Measurements from ENCODE around the gene SEMA4D.

Gene SEMA4D

DNA sequence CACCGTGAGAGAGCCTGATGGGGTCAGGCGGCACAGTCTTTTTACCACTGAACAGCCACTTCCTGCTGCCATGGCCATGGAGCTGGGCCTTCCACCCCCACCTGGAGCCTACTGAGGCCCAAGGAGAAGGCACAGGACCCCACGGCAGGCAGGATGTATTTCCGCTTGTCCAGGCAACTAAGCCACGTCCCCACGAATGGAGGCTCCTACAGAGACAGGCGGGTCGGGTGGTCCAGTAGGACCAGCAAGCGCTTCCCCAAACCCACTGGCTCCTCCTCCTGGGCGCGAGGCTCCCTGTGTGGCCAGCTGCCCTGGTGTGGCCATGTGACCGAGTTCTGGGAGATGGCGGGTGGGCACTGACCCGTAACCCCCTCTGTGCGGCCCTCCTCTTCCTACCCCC, 113.1 kb downstream of the SEMA4D start:
- DNase-seq (ENCODE audit: low read depth, low spot score) = no peak
- H3K4me3 ChIP-seq (ENCODE audit: low read depth, low read length) = no peak overlapping the region
- in situ Hi-C loops (cut with HindIII; ENCODE audit: low sequenced_read_pairs) = no loop called here
- TF ChIP-seq, protein P1, sequence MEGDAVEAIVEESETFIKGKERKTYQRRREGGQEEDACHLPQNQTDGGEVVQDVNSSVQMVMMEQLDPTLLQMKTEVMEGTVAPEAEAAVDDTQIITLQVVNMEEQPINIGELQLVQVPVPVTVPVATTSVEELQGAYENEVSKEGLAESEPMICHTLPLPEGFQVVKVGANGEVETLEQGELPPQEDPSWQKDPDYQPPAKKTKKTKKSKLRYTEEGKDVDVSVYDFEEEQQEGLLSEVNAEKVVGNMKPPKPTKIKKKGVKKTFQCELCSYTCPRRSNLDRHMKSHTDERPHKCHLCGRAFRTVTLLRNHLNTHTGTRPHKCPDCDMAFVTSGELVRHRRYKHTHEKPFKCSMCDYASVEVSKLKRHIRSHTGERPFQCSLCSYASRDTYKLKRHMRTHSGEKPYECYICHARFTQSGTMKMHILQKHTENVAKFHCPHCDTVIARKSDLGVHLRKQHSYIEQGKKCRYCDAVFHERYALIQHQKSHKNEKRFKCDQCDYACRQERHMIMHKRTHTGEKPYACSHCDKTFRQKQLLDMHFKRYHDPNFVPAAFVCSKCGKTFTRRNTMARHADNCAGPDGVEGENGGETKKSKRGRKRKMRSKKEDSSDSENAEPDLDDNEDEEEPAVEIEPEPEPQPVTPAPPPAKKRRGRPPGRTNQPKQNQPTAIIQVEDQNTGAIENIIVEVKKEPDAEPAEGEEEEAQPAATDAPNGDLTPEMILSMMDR (IDR thresholded peaks at IDR 0.05; ENCODE audit: low read depth, low read length) = no peak

DNA sequence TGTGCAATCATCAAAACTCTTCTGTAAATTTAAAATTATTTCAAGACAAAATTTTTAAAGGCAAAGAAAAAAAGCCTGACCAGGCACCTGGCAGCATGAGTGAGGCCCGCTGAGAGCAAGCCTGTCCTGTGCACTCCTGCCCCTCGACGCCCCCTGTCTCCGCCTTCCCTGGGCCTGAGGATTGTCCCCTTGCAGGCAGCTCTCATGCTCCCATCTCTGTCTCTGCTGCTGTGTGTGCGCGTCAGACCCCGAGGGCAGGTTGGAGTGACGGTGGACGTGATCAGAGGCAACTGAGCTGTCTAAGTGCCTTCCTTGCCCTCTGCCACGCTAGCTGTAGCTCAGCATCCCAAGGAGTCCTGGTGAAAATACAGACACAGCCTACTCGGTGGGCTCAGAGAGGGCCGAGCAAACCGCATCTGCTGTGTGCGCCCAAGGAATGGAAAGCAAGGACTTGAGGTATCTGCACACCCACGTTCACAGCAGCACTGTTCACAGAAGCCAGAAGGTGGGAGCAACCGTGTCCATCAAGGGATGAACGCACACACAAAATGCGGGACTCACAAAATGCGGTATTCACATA, 114.1 kb downstream of the SEMA4D start:
- DNase-seq (ENCODE audit: low read depth, low spot score) = no peak
- TF ChIP-seq, protein P1 (IDR thresholded peaks at IDR 0.05; ENCODE audit: low read depth, low read length) = no peak
- no peak overlapping the region for H3K4me3 ChIP-seq (ENCODE audit: low read depth, low read length)
- in situ Hi-C loops (cut with HindIII; ENCODE audit: low sequenced_read_pairs) = no loop called here

DNA sequence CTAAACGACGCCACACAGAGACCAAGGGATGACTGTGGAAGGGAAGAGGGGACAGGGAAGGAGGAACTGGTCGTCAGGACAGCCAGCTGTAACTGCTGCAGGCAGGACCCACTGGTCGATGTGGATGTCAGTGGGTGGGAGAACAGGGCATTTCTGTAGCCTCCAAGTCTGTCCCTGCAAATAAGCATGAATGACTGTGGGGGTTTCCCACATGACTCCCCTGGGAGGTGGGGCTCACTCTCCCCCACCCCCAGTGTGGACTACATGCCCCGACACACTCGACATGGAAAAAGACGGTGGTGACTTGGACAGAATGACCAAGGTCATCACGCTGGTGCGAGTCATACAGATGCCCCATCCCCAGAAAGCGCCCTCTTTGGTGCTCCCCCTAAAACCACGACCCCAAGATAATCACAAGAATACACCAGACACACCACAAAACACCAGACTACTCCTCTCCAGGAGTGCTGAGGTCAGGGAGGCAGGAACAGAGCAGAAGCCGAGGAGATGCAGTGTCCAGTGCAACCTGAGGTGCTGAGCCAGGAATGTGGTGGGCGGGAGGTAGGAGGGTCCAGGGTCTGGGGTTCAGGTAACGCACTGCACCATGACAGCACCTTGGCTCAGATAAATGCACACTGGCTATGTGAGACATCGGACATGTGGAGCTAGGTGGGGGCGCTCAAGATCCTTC, 114.7 kb downstream of the SEMA4D start:
- in situ Hi-C loops (cut with HindIII; ENCODE audit: low sequenced_read_pairs) = no loop called here
- TF ChIP-seq, protein P1 (IDR thresholded peaks at IDR 0.05; ENCODE audit: low read depth, low read length) = no peak
- DNase-seq (ENCODE audit: low read depth, low spot score) = no peak
- no peak overlapping the region for H3K4me3 ChIP-seq (ENCODE audit: low read depth, low read length)

DNA sequence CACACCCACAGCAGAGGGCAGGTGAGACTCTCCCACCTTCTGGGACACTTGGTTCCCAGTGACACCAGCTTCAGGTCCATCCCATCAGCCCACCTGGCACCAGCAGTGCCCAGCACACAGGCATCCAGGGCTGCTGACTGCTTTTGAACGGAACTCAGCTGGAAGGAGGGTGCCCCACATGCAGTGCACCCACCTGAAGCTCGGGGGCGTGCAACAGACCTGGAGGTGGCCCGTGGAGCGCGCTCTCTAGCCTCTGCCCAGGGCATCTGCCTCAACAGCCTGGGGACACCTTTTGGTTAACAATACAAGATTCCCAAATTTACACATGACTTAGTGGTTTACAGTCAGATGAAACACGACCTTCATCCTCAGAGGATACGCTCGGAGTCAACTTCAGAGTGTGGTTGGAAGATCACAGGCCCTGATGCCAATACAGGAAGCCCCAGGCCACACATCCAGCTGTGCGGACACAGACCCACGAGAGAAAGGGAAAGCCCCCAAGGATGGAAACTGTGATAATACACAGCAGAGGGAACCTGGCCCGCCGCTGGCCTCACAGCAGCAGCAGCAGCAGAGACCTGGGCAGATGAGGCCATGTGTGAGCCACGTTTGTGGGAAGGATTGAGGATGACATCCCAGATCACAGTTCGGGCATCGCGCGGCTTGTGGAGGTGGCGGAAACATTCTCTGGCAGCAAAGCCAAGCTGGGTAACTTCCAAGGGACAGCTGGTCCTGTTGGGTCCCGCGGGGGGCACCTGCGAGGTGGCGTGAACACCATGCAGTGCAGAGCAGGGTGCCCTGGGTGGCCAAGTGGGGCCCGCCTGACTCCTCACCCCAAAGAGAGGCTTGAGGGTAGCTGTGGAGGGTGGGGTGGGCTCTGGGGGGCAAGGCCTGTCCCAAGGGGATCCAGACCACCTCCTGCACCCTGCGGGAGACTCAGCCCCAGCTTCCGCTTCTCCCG, 115.6 kb downstream of the SEMA4D start:
- TF ChIP-seq, protein P1 (IDR thresholded peaks at IDR 0.05; ENCODE audit: low read depth, low read length) = no peak
- in situ Hi-C loops (cut with HindIII; ENCODE audit: low sequenced_read_pairs) = no loop called here
- no peak overlapping the region for H3K4me3 ChIP-seq (ENCODE audit: low read depth, low read length)
- DNase-seq (ENCODE audit: low read depth, low spot score) = no peak

DNA sequence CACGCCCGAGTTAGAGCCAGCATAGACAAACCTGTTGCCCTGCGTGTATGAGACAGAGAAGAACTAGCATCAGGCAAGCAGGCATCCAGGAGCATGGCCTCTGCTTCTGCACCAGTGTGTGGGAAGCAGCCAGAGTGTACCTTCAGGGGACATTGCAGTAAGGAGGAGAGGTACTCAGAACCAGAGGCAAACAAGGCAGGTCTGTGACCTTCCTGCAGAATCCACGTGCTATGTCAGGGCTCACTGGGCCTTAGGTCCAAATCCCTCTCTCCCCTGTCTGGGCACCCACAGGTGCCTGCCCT, 116.7 kb downstream of the SEMA4D start:
- in situ Hi-C loops (cut with HindIII; ENCODE audit: low sequenced_read_pairs) = no loop called here
- H3K4me3 ChIP-seq (ENCODE audit: low read depth, low read length) = no peak overlapping the region
- TF ChIP-seq, protein P1 (IDR thresholded peaks at IDR 0.05; ENCODE audit: low read depth, low read length) = no peak
- DNase-seq (ENCODE audit: low read depth, low spot score) = no peak

DNA sequence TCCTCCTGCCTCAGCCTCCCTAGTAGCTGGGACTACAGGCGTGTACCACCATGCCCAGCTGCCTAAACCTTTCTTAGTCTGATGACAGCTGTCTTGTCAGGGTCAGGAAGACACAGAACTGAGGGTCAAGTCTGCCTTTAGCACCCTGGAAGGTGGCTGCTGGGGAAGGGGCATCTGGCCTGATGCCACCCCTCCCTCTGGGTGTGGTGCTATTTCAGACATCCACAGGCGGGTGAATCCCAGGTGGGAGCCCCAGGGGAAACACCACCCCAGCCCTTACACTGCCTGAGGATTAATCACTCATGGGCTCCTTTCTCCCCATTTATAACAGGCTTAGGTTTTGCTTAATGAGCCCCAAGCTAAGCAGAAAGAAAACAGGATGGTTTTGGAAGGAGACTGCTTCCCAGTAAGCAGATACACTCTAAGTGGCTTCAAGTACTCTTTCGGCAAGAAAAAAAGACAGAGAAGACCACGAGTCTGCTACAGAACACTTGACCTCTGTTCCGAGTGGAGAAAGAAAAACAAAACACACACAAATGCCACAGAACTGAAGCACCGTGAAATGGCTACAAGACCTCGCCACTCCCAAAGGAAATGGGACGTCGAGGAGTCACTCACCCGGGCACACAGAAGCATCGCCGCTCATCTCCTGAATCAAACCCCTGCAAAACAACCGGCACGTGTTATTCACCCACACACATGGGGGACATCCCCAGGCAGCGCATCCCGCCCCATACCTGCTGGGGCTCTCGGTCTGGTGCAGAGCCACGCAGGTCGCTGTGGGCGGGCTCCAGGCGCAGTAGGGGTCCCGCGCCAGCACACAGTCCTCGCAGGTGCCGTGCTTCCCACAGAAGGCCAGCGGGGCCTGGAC, 117.2 kb downstream of the SEMA4D start:
- DNase-seq (ENCODE audit: low read depth, low spot score) = no peak
- TF ChIP-seq, protein P1 (IDR thresholded peaks at IDR 0.05; ENCODE audit: low read depth, low read length) = no peak
- in situ Hi-C loops (cut with HindIII; ENCODE audit: low sequenced_read_pairs) = no loop called here
- H3K4me3 ChIP-seq (ENCODE audit: low read depth, low read length) = no peak overlapping the region

Measured in astrocyte of the spinal cord (primary cell).